Keratinocyte (primary cell): ENCODE data around the gene HPSE2. TPM values are rescaled to one million over a fixed set of nuclear protein-coding genes. Genes with fewer than 3 reads are reported as not detected.

ENCODE experiments used
- DNase-seq: peaks from one replicate; pipeline ENCODE4 v3.0.0-alpha.2; 2011; ENCODE audit warnings: low read depth, missing footprints, low spot score
- FAIRE-seq: peaks from 2 replicates; lab custom pipeline; 2011; peaks lifted over from hg19 to GRCh38; lab: Jason Lieb, UNC
- H2AFZ ChIP-seq: 2 replicates; pipeline ENCODE4 v1.6.0; 2012; ENCODE audit warnings: low read length, control low read depth, inconsistent platforms; ENCODE audit not compliant: control insufficient read depth
- H3K27ac ChIP-seq: 2 replicates; pipeline ENCODE4 v1.5.1; 2011; ENCODE audit warnings: low read length; ENCODE audit not compliant: control insufficient read depth, insufficient read depth
- H3K27me3 ChIP-seq: 3 replicates; pipeline ENCODE4 v1.6.0; 2011; ENCODE audit warnings: low read length; ENCODE audit not compliant: control insufficient read depth, insufficient read depth; ENCODE audit errors: extremely low read depth
- H3K36me3 ChIP-seq, 2 experiments: 2 replicates in 1 of 2; 3 replicates in 1 of 2; pipeline ENCODE4 v1.5.1; 2011; ENCODE audit warnings: low read length in 2 of 2, mild to moderate bottlenecking in 1 of 2; ENCODE audit not compliant: control insufficient read depth in 2 of 2, insufficient read depth in 2 of 2; ENCODE audit errors: extremely low read depth in 1 of 2
- H3K4me1 ChIP-seq: 3 replicates; pipeline ENCODE4 v1.5.1; 2011; ENCODE audit warnings: low read length; ENCODE audit not compliant: control insufficient read depth, insufficient read depth; ENCODE audit errors: extremely low read depth
- H3K4me2 ChIP-seq: 3 replicates; pipeline ENCODE4 v1.6.0; 2011; ENCODE audit warnings: low read depth, low read length; ENCODE audit not compliant: control insufficient read depth, insufficient read depth; ENCODE audit errors: extremely low read depth
- H3K4me3 ChIP-seq, 3 experiments: fragments of 200-600 bp in 1 of 3; sonication (generic) in 1 of 3; 2 replicates in 2 of 3; 3 replicates in 1 of 3; pipeline ENCODE4 v1.5.1; 2011 to 2016; ENCODE audit warnings: low read length in 3 of 3, mild to moderate bottlenecking in 3 of 3, control low read depth in 2 of 3, inconsistent platforms in 1 of 3, low read depth in 1 of 3, mixed read lengths in 1 of 3, mixed run types in 1 of 3, moderate library complexity in 1 of 3; ENCODE audit not compliant: control insufficient read depth in 2 of 3, insufficient read depth in 2 of 3; ENCODE audit errors: extremely low read depth in 1 of 3
- H3K79me2 ChIP-seq: 2 replicates; pipeline ENCODE4 v1.6.0; 2012; ENCODE audit warnings: low read length; ENCODE audit not compliant: control insufficient read depth, insufficient read depth
- H3K9ac ChIP-seq: 3 replicates; pipeline ENCODE4 v1.6.0; 2011; ENCODE audit warnings: low read length; ENCODE audit not compliant: control insufficient read depth, insufficient read depth; ENCODE audit errors: extremely low read depth
- H3K9me1 ChIP-seq: 3 replicates; pipeline ENCODE4 v1.6.0; 2011; ENCODE audit warnings: low read length; ENCODE audit not compliant: control insufficient read depth, insufficient read depth; ENCODE audit errors: extremely low read depth
- H3K9me3 ChIP-seq: 2 replicates; pipeline ENCODE4 v1.5.1; 2012; ENCODE audit warnings: low read depth, low read length; ENCODE audit not compliant: control insufficient read depth
- H4K20me1 ChIP-seq: 3 replicates; pipeline ENCODE4 v1.6.0; 2011; ENCODE audit warnings: low read length; ENCODE audit not compliant: control insufficient read depth, insufficient read depth; ENCODE audit errors: extremely low read depth
- CTCF ChIP-seq, 3 experiments: IDR thresholded peaks in 1 of 3; conservative IDR thresholded peaks in 1 of 3; optimal IDR thresholded peaks in 1 of 3; 2 replicates in 2 of 3; 3 replicates in 1 of 3; pipeline versions ENCODE3 to v1.5.1; 2011; ENCODE audit warnings: low read length in 3 of 3, mild to moderate bottlenecking in 3 of 3, moderate library complexity in 2 of 3, control low read depth in 1 of 3, inconsistent platforms in 1 of 3; ENCODE audit not compliant: insufficient read depth in 2 of 3; ENCODE audit errors: extremely low read depth in 1 of 3
- EZH2 ChIP-seq: IDR thresholded peaks from one replicate; pipeline ENCODE4 v1.6.1; 2012; ENCODE audit warnings: inconsistent platforms, mild to moderate bottlenecking, low read length, moderate library complexity
- dilution Hi-C: fragments of 300-500 bp; cut with MboI; formaldehyde crosslinking; loops from one replicate; pipeline ENCODE4 v1.7.0; 2020; ENCODE audit warnings: low sequenced_read_pairs; ENCODE audit not compliant: extremely low pct_ligation_motif_present
- polyA plus RNA-seq, 5 experiments: library from polyadenylated mRNA; depleted of rRNA in 3 of 5; stranded (reverse) in 3 of 5; stranded (forward) in 1 of 5; unstranded in 1 of 5; fragments of >200 nt; gene quantifications; 1 replicate in 1 of 5; 2 replicates in 3 of 5; 3 replicates in 1 of 5; pipeline versions ENCODE4 v1.2.1 to v1.2.3, GENCODE V29; 2011 to 2012; ENCODE audit warnings: missing spikeins in 2 of 5, low read depth in 1 of 5, low replicate concordance in 1 of 5

Gene HPSE2
- polyA plus RNA-seq, 1 donor (not counting 4 experiments of a cell fraction or from before 2014, with no cell fraction given): 0.01 TPM

GRCh38 chr10:98587156-98587837 lies 648.4 kb downstream of the HPSE2 start:
- Histone ChIP-seq H2AFZ (no peak overlapping the region), H3K36me3 (no peaks in the 10 kb centered on the region), H3K79me2 (no peaks in the 10 kb centered on the region), H3K9me1 (no peaks in the 10 kb centered on the region), H3K4me1 (peaks cover 19% of the 10 kb centered on the region), H3K4me3 (no peak overlapping the region), H4K20me1 (no peaks in the 10 kb centered on the region), H3K9ac (no peak overlapping the region), H3K27me3 (no peaks in the 10 kb centered on the region), H3K9me3 (no peaks in the 10 kb centered on the region), H3K27ac (no peak overlapping the region), H3K4me2 (no peak overlapping the region)
- dilution Hi-C loops: no loop called here
- TF ChIP-seq EZH2: no peak
- TF ChIP-seq CTCF (optimal IDR thresholded peaks at IDR 0.05 in 1 of 3, IDR thresholded peaks at IDR 0.05 in 1 of 3, conservative IDR thresholded peaks at IDR 0.05 in 1 of 3; ENCODE audit: extremely low read depth in 1 of 3, insufficient read depth in 2 of 3, low read length in 3 of 3): no peak
- FAIRE-seq: no peak
- no peak for DNase-seq

GRCh38 chr10:98586096-98586495 lies 649.6 kb downstream of the HPSE2 start:
- Histone ChIP-seq H2AFZ (no peak overlapping the region), H3K9me3 (no peaks in the 10 kb centered on the region), H3K36me3 (no peaks in the 10 kb centered on the region), H3K4me2 (no peak overlapping the region), H3K4me1 (peaks cover 20% of the 10 kb centered on the region), H3K9ac (no peak overlapping the region), H3K4me3 (no peak overlapping the region), H3K9me1 (no peaks in the 10 kb centered on the region), H3K79me2 (no peaks in the 10 kb centered on the region), H4K20me1 (no peaks in the 10 kb centered on the region), H3K27ac (no peak overlapping the region), H3K27me3 (no peaks in the 10 kb centered on the region)
- no peak for FAIRE-seq
- no peak for TF ChIP-seq EZH2
- no peak for TF ChIP-seq CTCF (optimal IDR thresholded peaks at IDR 0.05 in 1 of 3, IDR thresholded peaks at IDR 0.05 in 1 of 3, conservative IDR thresholded peaks at IDR 0.05 in 1 of 3; ENCODE audit: extremely low read depth in 1 of 3, insufficient read depth in 2 of 3, low read length in 3 of 3)
- DNase-seq: no peak
- dilution Hi-C loops: no loop called here
